Renal cortex interstitium (tissue), 11 donors: ENCODE results near the gene SORCS2. TPM values are rescaled to one million over a fixed set of nuclear protein-coding genes. Genes with fewer than 3 reads are reported as not detected.

ENCODE experiments used
- DNase-seq, 11 donors: peaks; one replicate each; pipeline ENCODE4 v3.0.0-alpha.2; 2013; ENCODE audit warnings: low read depth in 9 of 11, low spot score in 4 of 11; ENCODE audit errors: extremely low read depth in 1 of 11
- polyA plus RNA-seq, 3 donors: library from polyadenylated mRNA; unstranded; fragments of 120-200 nt; gene quantifications; one replicate each; pipeline ENCODE4 v1.2.1, GENCODE V29; 2013; ENCODE audit not compliant: insufficient read length in 3 of 3

The SORCS2 gene
- polyA plus RNA-seq, 3 donors: 8.3 to 13.3 (median 9.9) TPM

GRCh38 chr4:7546809-7547367 is 354.6 kb downstream of the SORCS2 start:
- no peak for DNase-seq

- no peak for DNase-seq
These were observed 355.2 kb downstream of the SORCS2 start for GRCh38 chr4:7547368-7548040.

GRCh38 chr4:7549866-7550265 is 357.5 kb downstream of the SORCS2 start:
- no peak for DNase-seq

GRCh38 chr4:7552466-7552865 is 360.1 kb downstream of the SORCS2 start:
- DNase-seq: no peak

- no peak for DNase-seq
These were observed 360.9 kb downstream of the SORCS2 start for GRCh38 chr4:7553280-7553679.

- DNase-seq: no peak
These were observed 362.6 kb downstream of the SORCS2 start for GRCh38 chr4:7554905-7555304.

GRCh38 chr4:7556558-7556957 is 364.2 kb downstream of the SORCS2 start:
- no peak for DNase-seq

GRCh38 chr4:7557456-7557855 is 365.1 kb downstream of the SORCS2 start:
- no peak for DNase-seq

- DNase-seq: no peak
These were observed 366.1 kb downstream of the SORCS2 start for GRCh38 chr4:7558436-7558835.

GRCh38 chr4:7559316-7559715 is 367.0 kb downstream of the SORCS2 start:
- DNase-seq: no peak

- no peak for DNase-seq
These were observed 367.5 kb downstream of the SORCS2 start for GRCh38 chr4:7559741-7560395.

GRCh38 chr4:7561557-7561956 is 369.2 kb downstream of the SORCS2 start:
- no peak for DNase-seq

GRCh38 chr4:7564242-7564641 is 371.9 kb downstream of the SORCS2 start:
- DNase-seq: no peak

GRCh38 chr4:7565483-7565882 is 373.1 kb downstream of the SORCS2 start:
- no peak for DNase-seq

- no peak for DNase-seq
These were observed 377.8 kb downstream of the SORCS2 start for GRCh38 chr4:7569810-7570783.

GRCh38 chr4:7571001-7571400 is 378.7 kb downstream of the SORCS2 start:
- no peak for DNase-seq

GRCh38 chr4:7571701-7572100 is 379.4 kb downstream of the SORCS2 start:
- no peak for DNase-seq

- no peak for DNase-seq
These were observed 380.6 kb downstream of the SORCS2 start for GRCh38 chr4:7572894-7573293.

GRCh38 chr4:7573576-7574091 is 381.3 kb downstream of the SORCS2 start:
- DNase-seq: no peak
